Activated naive CD4-positive, alpha-beta T cell treated with anti-CD3 and anti-CD28 coated beads, Interleukin-2, amount 50 U/mL, for 16 hours (primary cell): Measurements from ENCODE around the gene PPARG.
"Not testable (repeated sequence)": the region's sequence is repeated elsewhere in the genome, so short reads cannot be mapped to it uniquely, and the experiment has no call there.

Experiments
- DNase-seq: peaks from one replicate; pipeline ENCODE4 v3.0.0-alpha.2; 2020

The PPARG gene

DNA sequence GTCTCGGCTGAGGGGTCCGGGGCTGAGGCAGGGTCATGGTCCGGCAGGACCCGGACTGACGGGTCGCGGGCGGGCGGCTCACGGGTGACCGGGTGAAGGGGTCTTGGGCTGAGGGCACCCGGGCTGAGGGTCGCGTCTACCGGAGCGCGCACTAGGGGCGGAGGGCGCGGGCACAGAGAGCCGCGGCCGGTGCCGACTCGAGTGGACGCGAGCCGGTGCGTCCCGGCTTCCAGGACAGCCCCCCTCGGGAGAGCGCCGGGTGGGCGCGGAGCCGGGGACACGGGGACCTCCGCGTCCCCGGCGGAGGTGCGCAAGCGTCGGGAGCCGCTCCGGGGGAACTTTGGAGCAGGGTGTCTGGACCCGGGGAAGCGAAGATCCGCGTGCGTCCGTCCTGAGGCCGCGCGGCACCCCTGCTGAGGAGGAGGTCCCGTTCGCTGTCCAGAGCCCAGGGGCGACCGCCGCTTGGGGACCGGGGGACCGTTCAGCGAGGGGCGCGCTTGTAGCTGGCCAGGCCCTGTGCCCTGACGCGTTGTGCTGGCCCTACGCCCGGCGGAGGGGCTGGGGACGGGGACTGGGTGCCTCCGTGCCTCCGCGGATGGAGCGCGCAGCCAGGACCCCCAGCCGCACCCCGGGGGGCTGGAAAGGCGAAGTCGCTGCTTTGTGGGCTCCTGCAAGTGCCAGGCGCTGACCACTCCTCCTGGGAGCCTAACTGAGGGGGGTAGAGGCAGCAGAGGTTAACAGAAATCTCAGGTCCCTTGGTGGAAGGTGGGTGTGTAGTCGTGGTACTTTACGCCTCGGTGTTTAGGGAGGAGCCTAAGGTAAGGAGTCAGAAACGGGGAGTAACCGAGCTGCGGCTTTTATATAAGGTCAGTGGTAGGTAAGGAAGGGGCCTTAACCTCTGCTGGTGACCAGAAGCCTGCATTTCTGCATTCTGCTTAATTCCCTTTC is at the start of gene PPARG:
TSS of gene PPARG (plus strand) at position 889 of the 948 bp plus-strand sequence. CDS start 90,642 bp downstream, outside the sequence.
- no peak for DNase-seq

- DNase-seq, result no peak
These were observed 49.6 kb upstream of the PPARG start for GRCh38 chr3:12239301-12239700.

GRCh38 chr3:12242772-12243171 is 46.1 kb upstream of the PPARG start:
- no peak for DNase-seq

DNA sequence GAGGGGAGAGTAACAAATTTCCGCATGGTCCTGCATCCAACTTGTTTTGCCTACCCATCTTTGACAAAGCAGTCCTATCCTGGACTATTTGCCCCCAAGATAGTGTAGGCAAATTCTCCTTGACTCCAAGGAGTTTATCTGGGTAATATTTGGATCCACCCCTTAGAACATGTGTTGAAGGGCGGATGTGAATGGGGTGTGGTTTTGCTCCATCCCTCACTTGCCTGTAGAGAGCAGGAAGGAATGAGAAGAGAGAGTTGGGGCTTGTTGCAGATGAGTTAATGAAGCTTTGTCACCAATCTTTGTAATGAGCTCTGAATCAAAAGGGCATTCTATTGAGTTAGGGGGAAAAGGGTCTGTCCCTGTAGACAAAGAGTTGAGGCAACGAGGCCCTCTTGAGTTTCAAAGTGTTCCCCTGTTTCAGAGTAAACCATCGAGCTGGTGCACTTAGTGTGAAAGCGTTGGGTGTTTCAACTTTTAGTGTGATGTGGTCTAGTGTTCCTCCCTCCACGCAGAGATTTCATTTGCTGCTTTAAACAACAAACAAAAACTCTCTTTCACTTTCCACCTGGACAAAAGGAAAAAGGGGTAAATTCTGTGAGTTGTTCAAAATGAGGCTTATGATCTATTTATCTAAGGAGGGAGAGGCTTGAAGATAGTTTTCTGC is 42.2 kb upstream of the PPARG start:
- DNase-seq, result no peak

- DNase-seq, result no peak
These were observed 41.5 kb upstream of the PPARG start for GRCh38 chr3:12247411-12247810.

DNA sequence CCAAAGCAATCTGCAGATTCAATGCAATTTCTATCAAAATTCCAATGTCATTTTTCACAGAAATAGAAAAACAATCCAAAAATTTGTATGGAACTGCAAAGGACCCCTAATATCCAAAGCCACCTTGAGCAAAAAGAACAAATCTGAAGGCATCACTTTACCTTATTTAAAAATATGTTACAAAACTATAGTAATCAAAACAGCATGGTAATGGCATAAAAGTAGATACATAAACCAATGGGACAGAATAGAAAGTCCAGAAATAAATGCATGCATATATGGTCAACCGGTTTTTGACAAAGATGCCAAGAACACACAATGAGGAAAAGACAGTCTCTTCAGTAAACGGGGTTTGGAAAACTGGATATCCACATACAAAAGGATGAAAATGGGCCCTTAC is 39.4 kb upstream of the PPARG start:
- DNase-seq, result no peak

DNA sequence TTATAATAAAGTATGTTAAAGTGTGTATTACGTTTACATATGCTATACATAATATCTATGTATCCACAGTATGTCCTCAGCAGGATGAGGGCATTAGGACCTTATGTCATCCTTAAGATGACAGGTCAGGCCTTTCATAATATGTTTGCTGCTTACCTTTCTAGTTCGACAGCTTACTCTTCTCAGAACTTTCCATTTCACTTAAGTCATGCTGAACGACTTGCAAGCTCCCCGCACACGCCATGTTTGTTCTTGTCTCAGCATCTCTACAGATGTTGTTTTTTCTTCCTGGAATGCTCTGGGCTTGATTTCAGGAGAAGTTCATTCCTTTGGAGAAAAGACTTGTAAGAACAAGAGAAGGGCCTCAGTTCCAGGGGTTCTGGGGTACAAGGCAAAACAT is 36.0 kb upstream of the PPARG start:
- no peak for DNase-seq

- no peak for DNase-seq
These were observed 35.1 kb upstream of the PPARG start for GRCh38 chr3:12253516-12254343.

DNA sequence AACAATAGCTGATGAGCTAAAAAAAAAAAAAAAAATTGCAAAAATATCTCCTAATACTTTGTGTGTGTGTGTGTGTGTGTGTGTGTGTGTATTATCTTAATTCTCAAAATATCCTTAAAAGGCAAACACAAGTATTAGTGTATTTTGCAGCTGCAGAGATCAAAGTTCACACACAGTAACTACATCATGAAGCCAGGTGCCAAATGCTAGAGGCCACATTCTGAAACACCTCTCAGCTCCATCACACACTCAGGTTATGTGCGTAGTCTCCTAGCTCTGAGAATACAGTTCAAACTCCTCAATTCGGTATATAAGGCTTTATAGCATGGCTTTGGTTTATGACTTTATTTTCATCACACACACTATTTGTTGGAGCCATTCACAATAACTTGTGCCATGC is 33.5 kb upstream of the PPARG start:
- no peak for DNase-seq

DNA sequence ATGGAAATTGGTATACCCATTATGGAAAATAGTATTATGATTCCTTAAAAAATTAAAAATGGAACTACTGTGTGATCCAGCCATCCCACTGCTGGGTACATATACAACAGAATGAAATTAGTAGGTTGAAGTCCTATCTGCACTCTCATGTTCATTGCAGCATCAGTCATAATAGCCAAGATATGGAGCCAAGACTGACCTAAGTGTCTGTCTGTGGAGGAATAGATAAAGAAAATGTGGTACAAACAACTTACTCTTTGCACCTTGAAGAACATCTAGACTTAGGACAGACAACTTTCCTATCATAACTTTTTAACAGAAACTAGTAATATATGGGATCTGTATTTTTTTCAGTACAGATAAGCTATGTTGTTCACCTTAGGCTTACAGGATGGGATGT is 30.0 kb upstream of the PPARG start:
- DNase-seq, result no peak

GRCh38 chr3:12262173-12262572 is 26.7 kb upstream of the PPARG start:
- not testable (repeated sequence) for DNase-seq

GRCh38 chr3:12265508-12265907 is 23.4 kb upstream of the PPARG start:
- DNase-seq, result no peak

GRCh38 chr3:12266038-12266437 is 22.8 kb upstream of the PPARG start:
- no peak for DNase-seq

DNA sequence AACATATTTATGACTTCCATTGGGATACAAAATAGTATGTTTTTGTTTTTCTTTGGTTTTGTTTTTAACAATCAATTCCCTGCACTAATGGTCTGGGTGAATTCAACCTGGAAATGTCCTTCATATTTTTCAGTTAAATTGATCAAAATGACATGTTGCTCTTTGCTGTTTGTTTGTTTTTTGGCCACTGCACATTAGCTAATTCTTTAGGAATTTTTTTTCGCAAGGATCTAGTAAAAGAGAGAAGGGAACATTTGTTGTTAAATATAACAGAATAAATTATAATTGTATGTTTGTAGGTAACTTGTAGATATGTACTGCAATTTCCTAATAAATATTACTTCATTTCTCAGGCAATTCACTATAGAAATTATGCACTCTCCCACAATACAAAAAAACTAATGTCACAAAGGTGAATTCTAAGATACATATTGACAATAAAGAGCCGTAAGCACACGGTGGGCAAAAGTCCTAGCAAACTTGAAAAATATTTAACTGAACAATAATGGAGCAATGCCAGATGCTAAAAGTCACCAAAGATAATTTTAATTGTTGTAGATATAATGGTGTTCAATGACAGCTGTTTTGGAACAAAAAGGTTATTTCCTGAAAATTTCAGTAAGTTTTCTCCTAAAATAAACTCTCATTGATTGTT is 21.4 kb upstream of the PPARG start:
- no peak for DNase-seq

DNA sequence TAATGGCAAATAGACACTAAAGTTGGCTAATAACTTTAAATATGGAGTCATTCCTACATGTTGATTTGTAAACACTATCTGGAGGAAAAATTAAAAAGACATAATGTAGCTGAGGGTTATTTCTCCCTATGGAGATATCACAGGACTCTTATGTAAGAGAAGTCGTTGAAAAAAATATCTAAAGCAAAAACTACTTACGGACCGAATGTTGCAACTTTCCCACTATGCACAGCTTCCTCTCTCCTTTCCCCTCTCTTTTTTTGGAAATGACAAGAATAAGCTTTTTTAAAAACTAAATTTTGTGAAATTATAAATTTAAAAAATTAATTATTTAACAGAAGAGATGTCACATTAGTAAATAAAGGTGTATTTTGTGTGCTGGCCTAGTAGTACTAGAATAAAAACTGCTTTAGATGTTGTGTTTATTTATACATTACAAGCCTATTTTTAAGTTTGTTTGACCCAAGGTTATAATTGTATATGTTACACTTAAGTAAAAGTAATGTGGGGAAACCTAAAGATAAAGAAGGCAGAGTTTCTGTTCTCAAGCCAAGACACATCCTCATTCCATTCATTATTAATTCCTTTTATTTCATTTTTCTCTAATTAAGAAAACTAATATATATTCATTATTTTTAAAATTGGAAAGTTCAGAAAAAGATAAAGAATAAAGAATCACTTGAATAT is 20.7 kb upstream of the PPARG start:
- no peak for DNase-seq

DNA sequence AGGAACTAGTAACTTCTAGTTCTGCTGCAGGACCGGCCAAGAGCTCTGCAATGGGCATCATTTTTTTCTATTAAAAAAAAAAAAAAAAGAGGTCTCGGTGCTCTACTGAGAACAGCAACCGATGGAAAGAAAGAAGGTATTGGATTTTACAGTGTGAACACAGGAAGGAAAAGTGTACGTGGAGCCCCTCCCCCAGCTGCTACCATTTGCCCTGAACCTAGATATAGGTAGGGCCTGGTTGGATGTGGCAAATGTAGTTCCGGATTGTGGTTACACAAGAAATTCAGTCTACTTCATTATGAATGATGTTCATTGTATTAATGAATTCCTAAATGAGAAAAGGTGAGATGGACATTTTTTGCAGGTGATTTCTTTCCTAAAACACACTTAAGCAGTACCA is 17.9 kb upstream of the PPARG start:
- no peak for DNase-seq

DNA sequence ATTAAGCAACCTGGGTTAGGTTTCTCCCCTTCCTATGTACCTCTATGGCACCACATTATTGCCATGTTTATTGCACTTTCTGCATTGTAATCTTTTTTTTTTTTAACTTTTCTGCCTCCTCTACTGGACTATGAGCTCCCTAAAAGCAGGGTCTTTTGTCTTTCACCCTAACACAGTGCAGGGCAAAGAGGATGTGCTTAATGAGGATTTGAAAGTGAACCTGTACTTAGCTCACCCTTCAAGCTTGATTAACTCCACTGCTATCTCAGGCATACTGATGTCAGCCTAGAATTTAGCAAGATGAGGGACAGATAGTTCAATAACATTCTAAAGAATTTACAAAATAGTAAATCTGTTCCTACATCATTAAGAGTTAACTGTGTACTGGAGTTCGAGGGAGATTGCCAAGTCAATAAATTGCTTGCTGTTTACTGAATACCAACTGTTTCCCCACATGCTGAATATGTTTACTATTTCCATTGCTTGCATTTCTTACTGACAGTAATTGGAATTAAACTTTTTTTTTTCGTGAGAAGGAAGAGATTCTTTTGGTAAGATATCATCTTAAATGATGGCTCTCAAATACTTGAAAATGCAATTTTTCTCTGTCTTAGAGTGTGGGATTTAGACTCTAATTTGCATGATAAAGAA is 15.7 kb upstream of the PPARG start:
- no peak for DNase-seq

DNA sequence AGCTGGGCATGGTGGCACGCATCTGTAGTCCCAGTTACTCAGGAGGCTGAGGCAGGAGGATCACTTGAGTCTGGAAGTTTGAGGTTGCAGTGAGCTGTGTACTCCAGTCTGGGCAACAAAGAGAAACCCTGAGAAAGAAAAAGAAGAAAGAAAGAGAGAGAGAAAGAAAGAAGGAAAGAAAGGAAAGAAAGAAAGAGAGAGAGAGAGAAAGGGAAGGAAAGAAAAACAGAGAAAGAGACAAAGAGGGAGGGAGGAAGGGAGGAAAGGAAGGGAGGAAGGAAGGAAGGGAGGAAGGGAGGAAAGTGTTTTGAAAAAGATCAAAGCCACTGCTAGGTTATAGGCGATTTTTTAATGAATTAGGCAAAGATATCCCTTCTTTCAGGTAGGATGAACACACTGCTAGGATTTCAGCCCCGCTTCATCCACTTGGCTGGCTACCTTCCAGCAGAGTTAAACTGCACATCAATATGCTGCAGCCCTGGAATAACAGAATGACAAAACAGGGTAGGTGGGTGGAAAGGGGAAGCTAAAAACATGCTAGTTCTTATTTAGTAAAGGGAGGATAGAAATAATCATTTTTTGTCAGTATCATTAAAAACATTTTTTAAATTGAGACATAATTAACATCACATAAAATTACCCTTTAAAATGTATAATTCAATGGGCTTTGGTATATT is 12.8 kb upstream of the PPARG start:
- DNase-seq, result no peak

- DNase-seq, result not testable (repeated sequence)
These were observed 12.0 kb upstream of the PPARG start for GRCh38 chr3:12276827-12277226.

DNA sequence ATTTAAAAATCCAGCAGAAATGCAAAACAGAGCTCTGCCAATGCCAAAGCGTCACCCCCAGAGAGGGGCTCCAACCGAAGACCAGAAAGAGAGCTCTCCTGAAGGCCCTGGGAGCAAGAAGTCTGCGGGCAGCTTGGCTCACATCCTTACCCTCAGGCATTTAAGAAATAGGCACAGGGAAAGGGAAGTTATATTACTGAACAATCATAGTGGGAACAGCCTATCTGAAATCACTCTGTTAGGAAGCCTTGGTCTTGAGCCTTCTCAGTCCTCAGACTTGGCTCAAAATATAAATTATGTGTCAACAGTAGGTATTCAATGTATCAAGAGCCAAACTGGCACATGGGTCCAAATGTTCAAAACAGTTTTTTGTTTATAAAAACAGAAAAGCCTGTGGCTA is 10.3 kb upstream of the PPARG start:
- DNase-seq, result no peak
